ENCODE measurements around the gene FNDC1. TPM values are rescaled to one million over a fixed set of nuclear protein-coding genes. Genes with fewer than 3 reads are reported as not detected.

The FNDC1 gene
- total RNA-seq, 1 donor, result 24.2 TPM

DNA sequence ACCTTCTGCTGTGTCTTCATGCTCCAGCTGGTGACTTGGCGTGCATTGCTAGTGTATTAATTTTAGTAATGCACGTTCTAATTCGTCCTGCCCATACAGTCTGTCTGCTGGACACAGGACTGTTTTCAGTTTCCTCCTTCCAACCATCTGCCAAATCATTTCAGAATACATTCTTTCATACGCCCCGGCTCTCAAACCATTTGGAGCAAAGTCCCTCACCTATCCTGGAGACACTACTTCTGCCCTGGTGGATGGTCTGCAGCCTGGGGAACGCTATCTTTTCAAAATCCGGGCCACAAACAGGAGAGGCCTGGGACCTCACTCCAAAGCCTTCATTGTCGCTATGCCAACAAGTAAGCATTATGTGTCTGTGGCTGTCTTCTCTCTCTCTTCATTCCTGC is 60.5 kb downstream of the FNDC1 start:
- TF ChIP-seq, protein P1, sequence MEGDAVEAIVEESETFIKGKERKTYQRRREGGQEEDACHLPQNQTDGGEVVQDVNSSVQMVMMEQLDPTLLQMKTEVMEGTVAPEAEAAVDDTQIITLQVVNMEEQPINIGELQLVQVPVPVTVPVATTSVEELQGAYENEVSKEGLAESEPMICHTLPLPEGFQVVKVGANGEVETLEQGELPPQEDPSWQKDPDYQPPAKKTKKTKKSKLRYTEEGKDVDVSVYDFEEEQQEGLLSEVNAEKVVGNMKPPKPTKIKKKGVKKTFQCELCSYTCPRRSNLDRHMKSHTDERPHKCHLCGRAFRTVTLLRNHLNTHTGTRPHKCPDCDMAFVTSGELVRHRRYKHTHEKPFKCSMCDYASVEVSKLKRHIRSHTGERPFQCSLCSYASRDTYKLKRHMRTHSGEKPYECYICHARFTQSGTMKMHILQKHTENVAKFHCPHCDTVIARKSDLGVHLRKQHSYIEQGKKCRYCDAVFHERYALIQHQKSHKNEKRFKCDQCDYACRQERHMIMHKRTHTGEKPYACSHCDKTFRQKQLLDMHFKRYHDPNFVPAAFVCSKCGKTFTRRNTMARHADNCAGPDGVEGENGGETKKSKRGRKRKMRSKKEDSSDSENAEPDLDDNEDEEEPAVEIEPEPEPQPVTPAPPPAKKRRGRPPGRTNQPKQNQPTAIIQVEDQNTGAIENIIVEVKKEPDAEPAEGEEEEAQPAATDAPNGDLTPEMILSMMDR (IDR thresholded peaks at IDR 0.05; ENCODE audit: extremely low read depth, low read depth, low read length), result no peak
- H3K4me1 ChIP-seq (ENCODE audit: insufficient read depth, low read length), result no peaks in the 10 kb centered on the region
- no peak overlapping the region for H2AFZ ChIP-seq (ENCODE audit: low read length)
- no peaks in the 10 kb centered on the region for H3K79me2 ChIP-seq (ENCODE audit: insufficient read depth, low read length)
- no peaks in the 10 kb centered on the region for H3K9me3 ChIP-seq (ENCODE audit: low read depth, low read length)
- H3K27ac ChIP-seq (ENCODE audit: low read depth, low read length), result no peak overlapping the region
- no peak for DNase-seq (ENCODE audit: insufficient read length, low spot score, missing footprints)
- H3K4me2 ChIP-seq (ENCODE audit: insufficient read depth, low read length), result no peak overlapping the region
- H3K4me3 ChIP-seq (ENCODE audit: insufficient read depth, low read length), result no peak overlapping the region
- no peaks in the 10 kb centered on the region for H3K36me3 ChIP-seq (ENCODE audit: insufficient read depth, low read length)
- H3K27me3 ChIP-seq (ENCODE audit: insufficient read depth, low read length), result no peaks in the 10 kb centered on the region
- H4K20me1 ChIP-seq (ENCODE audit: insufficient read depth, low read length), result no peaks in the 10 kb centered on the region

DNA sequence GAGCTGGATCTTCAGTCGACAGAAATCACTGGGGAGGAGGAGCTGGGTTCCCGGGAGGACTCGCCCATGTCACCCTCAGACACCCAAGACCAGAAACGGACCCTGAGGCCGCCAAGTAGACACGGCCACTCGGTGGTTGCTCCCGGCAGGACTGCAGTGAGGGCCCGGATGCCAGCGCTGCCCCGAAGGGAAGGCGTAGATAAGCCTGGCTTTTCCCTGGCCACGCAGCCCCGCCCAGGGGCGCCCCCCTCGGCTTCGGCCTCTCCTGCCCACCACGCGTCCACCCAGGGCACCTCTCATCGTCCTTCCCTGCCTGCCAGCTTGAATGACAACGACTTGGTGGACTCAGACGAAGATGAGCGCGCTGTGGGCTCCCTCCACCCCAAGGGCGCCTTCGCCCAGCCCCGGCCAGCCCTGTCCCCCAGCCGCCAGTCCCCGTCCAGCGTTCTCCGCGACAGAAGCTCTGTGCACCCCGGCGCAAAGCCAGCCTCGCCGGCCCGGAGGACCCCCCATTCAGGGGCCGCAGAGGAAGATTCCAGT is 63.0 kb downstream of the FNDC1 start:
- no peak for DNase-seq (ENCODE audit: insufficient read length, low spot score, missing footprints)
- no peaks in the 10 kb centered on the region for H3K9me3 ChIP-seq (ENCODE audit: low read depth, low read length)
- no peaks in the 10 kb centered on the region for H3K36me3 ChIP-seq (ENCODE audit: insufficient read depth, low read length)
- no peaks in the 10 kb centered on the region for H3K79me2 ChIP-seq (ENCODE audit: insufficient read depth, low read length)
- H3K4me3 ChIP-seq (ENCODE audit: insufficient read depth, low read length), result no peak overlapping the region
- TF ChIP-seq, protein P1 (IDR thresholded peaks at IDR 0.05; ENCODE audit: extremely low read depth, low read depth, low read length), result no peak
- H3K4me1 ChIP-seq (ENCODE audit: insufficient read depth, low read length), result no peaks in the 10 kb centered on the region
- no peaks in the 10 kb centered on the region for H3K27me3 ChIP-seq (ENCODE audit: insufficient read depth, low read length)
- no peak overlapping the region for H2AFZ ChIP-seq (ENCODE audit: low read length)
- H4K20me1 ChIP-seq (ENCODE audit: insufficient read depth, low read length), result no peaks in the 10 kb centered on the region
- H3K27ac ChIP-seq (ENCODE audit: low read depth, low read length), result no peak overlapping the region
- no peak overlapping the region for H3K4me2 ChIP-seq (ENCODE audit: insufficient read depth, low read length)

DNA sequence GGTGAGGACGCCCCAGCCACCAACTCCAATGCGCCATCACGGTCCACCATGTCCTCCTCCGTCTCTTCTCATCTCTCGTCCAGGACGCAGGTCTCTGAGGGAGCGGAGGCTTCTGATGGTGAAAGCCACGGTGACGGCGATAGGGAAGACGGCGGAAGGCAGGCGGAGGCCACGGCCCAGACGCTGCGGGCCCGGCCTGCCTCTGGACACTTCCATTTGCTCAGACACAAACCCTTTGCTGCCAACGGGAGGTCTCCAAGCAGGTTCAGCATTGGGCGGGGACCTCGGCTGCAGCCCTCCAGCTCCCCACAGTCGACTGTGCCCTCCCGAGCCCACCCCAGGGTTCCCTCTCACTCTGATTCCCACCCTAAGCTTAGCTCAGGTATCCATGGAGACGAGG is 63.6 kb downstream of the FNDC1 start:
- Histone ChIP-seq H3K27ac (ENCODE audit: low read depth, low read length) (no peak overlapping the region), H3K79me2 (ENCODE audit: insufficient read depth, low read length) (no peaks in the 10 kb centered on the region), H2AFZ (ENCODE audit: low read length) (no peak overlapping the region), H3K27me3 (ENCODE audit: insufficient read depth, low read length) (no peaks in the 10 kb centered on the region), H3K36me3 (ENCODE audit: insufficient read depth, low read length) (no peaks in the 10 kb centered on the region), H3K9me3 (ENCODE audit: low read depth, low read length) (no peaks in the 10 kb centered on the region), H3K4me1 (ENCODE audit: insufficient read depth, low read length) (no peaks in the 10 kb centered on the region), H3K4me2 (ENCODE audit: insufficient read depth, low read length) (no peak overlapping the region), H3K4me3 (ENCODE audit: insufficient read depth, low read length) (no peak overlapping the region), H4K20me1 (ENCODE audit: insufficient read depth, low read length) (no peaks in the 10 kb centered on the region)
- no peak for DNase-seq (ENCODE audit: insufficient read length, low spot score, missing footprints)
- TF ChIP-seq, protein P1 (IDR thresholded peaks at IDR 0.05; ENCODE audit: extremely low read depth, low read depth, low read length), result no peak

DNA sequence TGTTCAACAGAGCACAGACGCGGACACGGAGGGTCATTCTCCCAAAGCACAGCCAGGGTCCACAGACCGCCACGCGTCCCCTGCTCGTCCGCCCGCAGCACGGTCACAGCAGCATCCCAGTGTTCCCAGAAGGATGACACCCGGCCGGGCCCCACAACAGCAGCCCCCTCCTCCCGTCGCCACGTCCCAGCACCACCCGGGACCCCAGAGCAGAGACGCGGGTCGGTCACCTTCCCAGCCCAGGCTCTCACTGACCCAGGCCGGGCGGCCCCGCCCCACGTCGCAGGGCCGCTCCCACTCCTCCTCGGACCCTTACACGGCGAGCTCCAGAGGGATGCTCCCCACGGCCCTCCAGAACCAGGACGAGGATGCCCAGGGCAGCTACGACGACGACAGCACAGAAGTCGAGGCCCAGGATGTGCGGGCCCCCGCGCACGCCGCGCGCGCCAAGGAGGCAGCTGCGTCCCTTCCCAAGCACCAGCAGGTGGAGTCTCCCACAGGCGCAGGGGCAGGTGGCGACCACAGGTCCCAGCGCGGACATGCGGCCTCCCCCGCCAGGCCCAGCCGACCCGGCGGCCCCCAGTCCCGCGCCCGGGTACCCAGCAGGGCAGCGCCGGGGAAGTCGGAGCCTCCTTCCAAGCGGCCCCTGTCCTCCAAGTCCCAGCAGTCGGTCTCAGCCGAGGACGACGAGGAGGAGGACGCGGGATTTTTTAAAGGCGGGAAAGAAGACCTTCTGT is 64.3 kb downstream of the FNDC1 start:
- no peaks in the 10 kb centered on the region for H3K4me1 ChIP-seq (ENCODE audit: insufficient read depth, low read length)
- H3K27me3 ChIP-seq (ENCODE audit: insufficient read depth, low read length), result no peaks in the 10 kb centered on the region
- H3K4me2 ChIP-seq (ENCODE audit: insufficient read depth, low read length), result no peak overlapping the region
- no peaks in the 10 kb centered on the region for H3K36me3 ChIP-seq (ENCODE audit: insufficient read depth, low read length)
- H3K79me2 ChIP-seq (ENCODE audit: insufficient read depth, low read length), result no peaks in the 10 kb centered on the region
- H3K9me3 ChIP-seq (ENCODE audit: low read depth, low read length), result no peaks in the 10 kb centered on the region
- DNase-seq (ENCODE audit: insufficient read length, low spot score, missing footprints), result no peak
- no peak overlapping the region for H3K4me3 ChIP-seq (ENCODE audit: insufficient read depth, low read length)
- TF ChIP-seq, protein P1 (IDR thresholded peaks at IDR 0.05; ENCODE audit: extremely low read depth, low read depth, low read length), result no peak
- H3K27ac ChIP-seq (ENCODE audit: low read depth, low read length), result no peak overlapping the region
- no peaks in the 10 kb centered on the region for H4K20me1 ChIP-seq (ENCODE audit: insufficient read depth, low read length)
- H2AFZ ChIP-seq (ENCODE audit: low read length), result no peak overlapping the region
